ENCODE measurements around the gene GULP1.

GULP1 gene

DNA sequence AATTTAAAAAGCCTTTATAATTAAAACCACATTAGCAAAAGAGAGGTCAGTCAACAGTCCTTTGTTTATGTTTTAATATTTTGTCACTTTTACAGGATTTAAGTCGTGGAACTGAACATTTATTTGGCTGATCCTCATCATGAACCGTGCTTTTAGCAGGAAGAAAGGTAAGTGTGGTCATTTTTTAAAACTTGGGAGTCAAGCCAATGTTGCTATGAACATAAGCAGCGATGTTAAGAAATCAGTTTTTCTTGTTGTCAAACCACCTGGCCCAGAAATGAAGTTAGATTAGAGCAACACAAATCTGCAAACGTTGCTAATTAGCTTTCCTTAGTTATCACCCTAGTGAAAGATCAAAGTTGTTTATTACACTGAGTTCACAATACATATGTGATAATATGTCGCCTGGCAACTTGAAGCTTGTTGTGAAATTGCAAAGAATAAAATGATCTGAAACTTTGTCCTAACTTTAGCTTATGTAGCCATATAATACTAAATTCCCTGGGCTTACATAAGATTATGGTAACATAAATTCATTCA, 186.0 kb downstream of the GULP1 start:
- ATAC-seq: no peak
- no peak for TF ChIP-seq OSR1 (CRISPR knock-in tag; IDR thresholded peaks at IDR 0.05)
- TF ChIP-seq ISL1 (CRISPR knock-in tag; IDR thresholded peaks at IDR 0.05): no peak
- TF ChIP-seq, protein P1, sequence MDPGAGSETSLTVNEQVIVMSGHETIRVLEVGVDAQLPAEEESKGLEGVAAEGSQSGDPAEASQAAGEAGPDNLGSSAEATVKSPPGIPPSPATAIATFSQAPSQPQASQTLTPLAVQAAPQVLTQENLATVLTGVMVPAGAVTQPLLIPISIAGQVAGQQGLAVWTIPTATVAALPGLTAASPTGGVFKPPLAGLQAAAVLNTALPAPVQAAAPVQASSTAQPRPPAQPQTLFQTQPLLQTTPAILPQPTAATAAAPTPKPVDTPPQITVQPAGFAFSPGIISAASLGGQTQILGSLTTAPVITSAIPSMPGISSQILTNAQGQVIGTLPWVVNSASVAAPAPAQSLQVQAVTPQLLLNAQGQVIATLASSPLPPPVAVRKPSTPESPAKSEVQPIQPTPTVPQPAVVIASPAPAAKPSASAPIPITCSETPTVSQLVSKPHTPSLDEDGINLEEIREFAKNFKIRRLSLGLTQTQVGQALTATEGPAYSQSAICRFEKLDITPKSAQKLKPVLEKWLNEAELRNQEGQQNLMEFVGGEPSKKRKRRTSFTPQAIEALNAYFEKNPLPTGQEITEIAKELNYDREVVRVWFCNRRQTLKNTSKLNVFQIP (CRISPR knock-in tag; IDR thresholded peaks at IDR 0.05; ENCODE audit: borderline replicate concordance, low read depth): no peak
- TF ChIP-seq RARB (CRISPR knock-in tag; IDR thresholded peaks at IDR 0.05): no peak
- TF ChIP-seq, protein P2, sequence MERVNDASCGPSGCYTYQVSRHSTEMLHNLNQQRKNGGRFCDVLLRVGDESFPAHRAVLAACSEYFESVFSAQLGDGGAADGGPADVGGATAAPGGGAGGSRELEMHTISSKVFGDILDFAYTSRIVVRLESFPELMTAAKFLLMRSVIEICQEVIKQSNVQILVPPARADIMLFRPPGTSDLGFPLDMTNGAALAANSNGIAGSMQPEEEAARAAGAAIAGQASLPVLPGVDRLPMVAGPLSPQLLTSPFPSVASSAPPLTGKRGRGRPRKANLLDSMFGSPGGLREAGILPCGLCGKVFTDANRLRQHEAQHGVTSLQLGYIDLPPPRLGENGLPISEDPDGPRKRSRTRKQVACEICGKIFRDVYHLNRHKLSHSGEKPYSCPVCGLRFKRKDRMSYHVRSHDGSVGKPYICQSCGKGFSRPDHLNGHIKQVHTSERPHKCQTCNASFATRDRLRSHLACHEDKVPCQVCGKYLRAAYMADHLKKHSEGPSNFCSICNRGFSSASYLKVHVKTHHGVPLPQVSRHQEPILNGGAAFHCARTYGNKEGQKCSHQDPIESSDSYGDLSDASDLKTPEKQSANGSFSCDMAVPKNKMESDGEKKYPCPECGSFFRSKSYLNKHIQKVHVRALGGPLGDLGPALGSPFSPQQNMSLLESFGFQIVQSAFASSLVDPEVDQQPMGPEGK (CRISPR knock-in tag; IDR thresholded peaks at IDR 0.05; ENCODE audit: borderline replicate concordance): no peak
- TF ChIP-seq CSDC2 (CRISPR knock-in tag; IDR thresholded peaks at IDR 0.05): no peak
- TF ChIP-seq ESRRG (CRISPR knock-in tag; IDR thresholded peaks at IDR 0.05): no peak
- TF ChIP-seq, protein P3, sequence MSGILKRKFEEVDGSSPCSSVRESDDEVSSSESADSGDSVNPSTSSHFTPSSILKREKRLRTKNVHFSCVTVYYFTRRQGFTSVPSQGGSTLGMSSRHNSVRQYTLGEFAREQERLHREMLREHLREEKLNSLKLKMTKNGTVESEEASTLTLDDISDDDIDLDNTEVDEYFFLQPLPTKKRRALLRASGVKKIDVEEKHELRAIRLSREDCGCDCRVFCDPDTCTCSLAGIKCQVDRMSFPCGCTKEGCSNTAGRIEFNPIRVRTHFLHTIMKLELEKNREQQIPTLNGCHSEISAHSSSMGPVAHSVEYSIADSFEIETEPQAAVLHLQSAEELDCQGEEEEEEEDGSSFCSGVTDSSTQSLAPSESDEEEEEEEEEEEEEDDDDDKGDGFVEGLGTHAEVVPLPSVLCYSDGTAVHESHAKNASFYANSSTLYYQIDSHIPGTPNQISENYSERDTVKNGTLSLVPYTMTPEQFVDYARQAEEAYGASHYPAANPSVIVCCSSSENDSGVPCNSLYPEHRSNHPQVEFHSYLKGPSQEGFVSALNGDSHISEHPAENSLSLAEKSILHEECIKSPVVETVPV (CRISPR knock-in tag; IDR thresholded peaks at IDR 0.05): no peak
- no peak for TF ChIP-seq ZFP30 (CRISPR knock-in tag; IDR thresholded peaks at IDR 0.05)
- no peak for TF ChIP-seq ZNF70 (CRISPR knock-in tag; IDR thresholded peaks at IDR 0.05)
- no peak for TF ChIP-seq PPARA (CRISPR knock-in tag; IDR thresholded peaks at IDR 0.05; ENCODE audit: borderline replicate concordance)
- no peak for TF ChIP-seq SNAI2 (CRISPR knock-in tag; IDR thresholded peaks at IDR 0.05)
- TF ChIP-seq GLIS3 (CRISPR knock-in tag; IDR thresholded peaks at IDR 0.05): no peak
- no peak for TF ChIP-seq ZFP3 (CRISPR knock-in tag; IDR thresholded peaks at IDR 0.05)
- no peak for TF ChIP-seq ZNF8 (CRISPR knock-in tag; IDR thresholded peaks at IDR 0.05)
- no peak for TF ChIP-seq TOX (CRISPR knock-in tag; IDR thresholded peaks at IDR 0.05; ENCODE audit: borderline replicate concordance)
- TF ChIP-seq BACH2 (CRISPR knock-in tag; IDR thresholded peaks at IDR 0.05; ENCODE audit: borderline replicate concordance): no peak
- TF ChIP-seq TCF4 (CRISPR knock-in tag; IDR thresholded peaks at IDR 0.05; ENCODE audit: borderline replicate concordance): no peak

DNA sequence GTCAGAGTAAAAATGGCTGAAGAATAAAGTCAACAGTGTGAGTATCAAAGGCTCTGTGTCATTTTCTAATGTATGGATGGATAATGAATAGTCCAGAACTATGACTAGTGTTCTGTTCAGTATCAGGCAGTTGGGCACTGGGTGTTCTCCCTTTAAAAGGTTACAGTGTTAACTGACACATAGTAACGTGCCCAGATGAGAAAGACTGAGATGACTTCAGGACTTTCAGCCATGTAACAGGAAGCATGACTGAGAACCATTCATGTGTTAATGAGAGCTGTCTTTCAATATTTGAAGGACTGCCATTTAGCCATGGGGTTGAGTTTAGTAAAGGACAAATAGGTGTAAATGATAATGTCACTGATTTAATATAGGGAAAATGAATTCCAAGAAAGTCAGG, 187.1 kb downstream of the GULP1 start:
- ATAC-seq: no peak
- TF ChIP-seq TOX (CRISPR knock-in tag; IDR thresholded peaks at IDR 0.05; ENCODE audit: borderline replicate concordance): no peak
- TF ChIP-seq BACH2 (CRISPR knock-in tag; IDR thresholded peaks at IDR 0.05; ENCODE audit: borderline replicate concordance): no peak
- TF ChIP-seq ZFP3 (CRISPR knock-in tag; IDR thresholded peaks at IDR 0.05): no peak

DNA sequence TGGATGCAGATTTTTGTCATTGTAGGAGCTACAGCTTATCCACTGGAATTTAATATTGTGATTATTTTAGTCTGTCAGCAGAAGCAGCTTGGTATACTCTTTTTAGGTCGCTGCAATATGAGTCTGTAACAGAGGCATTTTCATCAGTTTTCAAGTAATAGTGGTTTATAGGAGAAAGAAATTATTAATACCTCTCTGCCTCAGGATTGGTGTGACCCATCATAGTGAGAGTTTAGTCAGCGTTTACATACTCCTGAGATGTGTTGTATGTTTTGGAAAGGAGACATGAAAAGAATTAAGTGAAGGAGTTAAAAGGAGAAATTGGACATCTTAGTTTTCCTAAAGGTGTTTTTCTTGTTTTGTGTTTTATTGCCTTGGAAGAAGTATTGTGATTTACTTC, 189.8 kb downstream of the GULP1 start:
- no peak for ATAC-seq

More for the DNA sequence above, 189.8 kb downstream of the GULP1 start:
- TF ChIP-seq GLIS3 (CRISPR knock-in tag; IDR thresholded peaks at IDR 0.05) (no peak), OSR1 (CRISPR knock-in tag; IDR thresholded peaks at IDR 0.05) (no peak), ESRRG (CRISPR knock-in tag; IDR thresholded peaks at IDR 0.05) (no peak), ARNTL (CRISPR knock-in tag; IDR thresholded peaks at IDR 0.05; ENCODE audit: borderline replicate concordance, low read depth) (no peak), ZNF70 (CRISPR knock-in tag; IDR thresholded peaks at IDR 0.05) (no peak), ZFP30 (CRISPR knock-in tag; IDR thresholded peaks at IDR 0.05) (no peak), ZNF8 (CRISPR knock-in tag; IDR thresholded peaks at IDR 0.05) (no peak)
- TF ChIP-seq, protein P4, sequence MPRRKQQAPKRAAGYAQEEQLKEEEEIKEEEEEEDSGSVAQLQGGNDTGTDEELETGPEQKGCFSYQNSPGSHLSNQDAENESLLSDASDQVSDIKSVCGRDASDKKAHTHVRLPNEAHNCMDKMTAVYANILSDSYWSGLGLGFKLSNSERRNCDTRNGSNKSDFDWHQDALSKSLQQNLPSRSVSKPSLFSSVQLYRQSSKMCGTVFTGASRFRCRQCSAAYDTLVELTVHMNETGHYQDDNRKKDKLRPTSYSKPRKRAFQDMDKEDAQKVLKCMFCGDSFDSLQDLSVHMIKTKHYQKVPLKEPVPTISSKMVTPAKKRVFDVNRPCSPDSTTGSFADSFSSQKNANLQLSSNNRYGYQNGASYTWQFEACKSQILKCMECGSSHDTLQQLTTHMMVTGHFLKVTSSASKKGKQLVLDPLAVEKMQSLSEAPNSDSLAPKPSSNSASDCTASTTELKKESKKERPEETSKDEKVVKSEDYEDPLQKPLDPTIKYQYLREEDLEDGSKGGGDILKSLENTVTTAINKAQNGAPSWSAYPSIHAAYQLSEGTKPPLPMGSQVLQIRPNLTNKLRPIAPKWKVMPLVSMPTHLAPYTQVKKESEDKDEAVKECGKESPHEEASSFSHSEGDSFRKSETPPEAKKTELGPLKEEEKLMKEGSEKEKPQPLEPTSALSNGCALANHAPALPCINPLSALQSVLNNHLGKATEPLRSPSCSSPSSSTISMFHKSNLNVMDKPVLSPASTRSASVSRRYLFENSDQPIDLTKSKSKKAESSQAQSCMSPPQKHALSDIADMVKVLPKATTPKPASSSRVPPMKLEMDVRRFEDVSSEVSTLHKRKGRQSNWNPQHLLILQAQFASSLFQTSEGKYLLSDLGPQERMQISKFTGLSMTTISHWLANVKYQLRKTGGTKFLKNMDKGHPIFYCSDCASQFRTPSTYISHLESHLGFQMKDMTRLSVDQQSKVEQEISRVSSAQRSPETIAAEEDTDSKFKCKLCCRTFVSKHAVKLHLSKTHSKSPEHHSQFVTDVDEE (CRISPR knock-in tag; IDR thresholded peaks at IDR 0.05): no peak
- TF ChIP-seq, protein P5, sequence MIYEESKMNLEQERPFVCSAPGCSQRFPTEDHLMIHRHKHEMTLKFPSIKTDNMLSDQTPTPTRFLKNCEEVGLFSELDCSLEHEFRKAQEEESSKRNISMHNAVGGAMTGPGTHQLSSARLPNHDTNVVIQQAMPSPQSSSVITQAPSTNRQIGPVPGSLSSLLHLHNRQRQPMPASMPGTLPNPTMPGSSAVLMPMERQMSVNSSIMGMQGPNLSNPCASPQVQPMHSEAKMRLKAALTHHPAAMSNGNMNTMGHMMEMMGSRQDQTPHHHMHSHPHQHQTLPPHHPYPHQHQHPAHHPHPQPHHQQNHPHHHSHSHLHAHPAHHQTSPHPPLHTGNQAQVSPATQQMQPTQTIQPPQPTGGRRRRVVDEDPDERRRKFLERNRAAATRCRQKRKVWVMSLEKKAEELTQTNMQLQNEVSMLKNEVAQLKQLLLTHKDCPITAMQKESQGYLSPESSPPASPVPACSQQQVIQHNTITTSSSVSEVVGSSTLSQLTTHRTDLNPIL (CRISPR knock-in tag; IDR thresholded peaks at IDR 0.05; ENCODE audit: low read depth): no peak
